H1 (cell line): Measurements from ENCODE around the gene CRHR1. TPM values are rescaled to one million over a fixed set of nuclear protein-coding genes. Genes with fewer than 3 reads are reported as not detected.

Experiments
- MAFK ChIP-seq: IDR thresholded peaks from 2 replicates; pipeline ENCODE4 v1.6.1; 2012; ENCODE audit warnings: low read depth, mild to moderate bottlenecking, improper control_type of control experiment, low read length
- SIRT6 ChIP-seq: IDR thresholded peaks from one replicate; pipeline ENCODE4 v1.7.1; 2012; ENCODE audit warnings: low read length, inconsistent platforms
- polyA plus RNA-seq, 7 experiments: library from polyadenylated mRNA; depleted of rRNA in 3 of 7; stranded (reverse) in 5 of 7; unstranded in 2 of 7; fragments of >200 nt in 5 of 7; fragments of 200-250 nt in 2 of 7; gene quantifications; 1 replicate in 5 of 7; 2 replicates in 1 of 7; 4 replicates in 1 of 7; pipeline versions ENCODE4 v1.2.1 to v1.2.3, GENCODE V29; 2011 to 2013; ENCODE audit warnings: missing spikeins in 2 of 7, mixed read lengths in 2 of 7
- total RNA-seq: library from RNA; stranded (reverse); fragmentation: NEBNext Ultra II Directional; extraction: Animal tissue kit (Norgen Biotek cat#: 25700); gene quantifications from 2 replicates; pipeline ENCODE4 v1.2.1, GENCODE V29; 2021

The CRHR1 gene
- total and polyA plus RNA-seq, 2 of the 8 experiments (the other 6 are each of a cell fraction or from before 2014, with no cell fraction given) = 0.56 to 1.7 TPM

DNA sequence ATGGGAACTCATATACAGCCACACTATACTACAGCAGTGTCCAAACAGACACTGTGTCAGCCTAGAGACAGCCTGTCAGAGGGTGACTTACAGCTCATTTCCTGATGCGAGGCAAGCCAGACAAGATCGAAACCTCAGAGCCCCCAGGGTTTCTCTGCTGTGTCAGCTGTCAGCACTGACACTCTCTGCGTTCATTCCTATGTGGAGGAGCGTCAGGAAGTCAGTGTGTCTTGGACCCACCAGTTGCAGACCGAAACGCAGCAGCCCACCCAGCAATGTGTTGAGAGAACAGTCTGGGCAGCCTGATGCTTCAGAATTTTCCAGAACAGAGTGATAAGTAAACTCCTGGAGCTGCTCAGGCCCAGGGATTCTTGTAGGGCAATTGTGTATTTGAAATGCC lies 89.6 kb downstream of the CRHR1 start (continued):
- no peak for TF ChIP-seq SIRT6
- TF ChIP-seq MAFK = no peak
